GM12801 (cell line): ENCODE data around the gene NME5.

Experiments
- TF ChIP-seq, protein P1 (sequence below): IDR thresholded peaks from one replicate; pipeline ENCODE4 v1.5.1; 2011; ENCODE audit warnings: control low read depth; ENCODE audit not compliant: insufficient read length; ENCODE audit errors: extremely low read depth

The NME5 gene

GRCh38 chr5:138178516-138179276, 39.5 kb upstream of the NME5 start, which contains the start of the genes BRD8 and KIF20A:
TSS of gene BRD8 (minus strand) at chr5:138178630. CDS start at chr5:138178614, 16 bp downstream.
TSS of gene KIF20A (plus strand) at chr5:138179112. CDS start at chr5:138179681, 569 bp downstream.
- TF ChIP-seq, protein P1, sequence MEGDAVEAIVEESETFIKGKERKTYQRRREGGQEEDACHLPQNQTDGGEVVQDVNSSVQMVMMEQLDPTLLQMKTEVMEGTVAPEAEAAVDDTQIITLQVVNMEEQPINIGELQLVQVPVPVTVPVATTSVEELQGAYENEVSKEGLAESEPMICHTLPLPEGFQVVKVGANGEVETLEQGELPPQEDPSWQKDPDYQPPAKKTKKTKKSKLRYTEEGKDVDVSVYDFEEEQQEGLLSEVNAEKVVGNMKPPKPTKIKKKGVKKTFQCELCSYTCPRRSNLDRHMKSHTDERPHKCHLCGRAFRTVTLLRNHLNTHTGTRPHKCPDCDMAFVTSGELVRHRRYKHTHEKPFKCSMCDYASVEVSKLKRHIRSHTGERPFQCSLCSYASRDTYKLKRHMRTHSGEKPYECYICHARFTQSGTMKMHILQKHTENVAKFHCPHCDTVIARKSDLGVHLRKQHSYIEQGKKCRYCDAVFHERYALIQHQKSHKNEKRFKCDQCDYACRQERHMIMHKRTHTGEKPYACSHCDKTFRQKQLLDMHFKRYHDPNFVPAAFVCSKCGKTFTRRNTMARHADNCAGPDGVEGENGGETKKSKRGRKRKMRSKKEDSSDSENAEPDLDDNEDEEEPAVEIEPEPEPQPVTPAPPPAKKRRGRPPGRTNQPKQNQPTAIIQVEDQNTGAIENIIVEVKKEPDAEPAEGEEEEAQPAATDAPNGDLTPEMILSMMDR = no peak

DNA sequence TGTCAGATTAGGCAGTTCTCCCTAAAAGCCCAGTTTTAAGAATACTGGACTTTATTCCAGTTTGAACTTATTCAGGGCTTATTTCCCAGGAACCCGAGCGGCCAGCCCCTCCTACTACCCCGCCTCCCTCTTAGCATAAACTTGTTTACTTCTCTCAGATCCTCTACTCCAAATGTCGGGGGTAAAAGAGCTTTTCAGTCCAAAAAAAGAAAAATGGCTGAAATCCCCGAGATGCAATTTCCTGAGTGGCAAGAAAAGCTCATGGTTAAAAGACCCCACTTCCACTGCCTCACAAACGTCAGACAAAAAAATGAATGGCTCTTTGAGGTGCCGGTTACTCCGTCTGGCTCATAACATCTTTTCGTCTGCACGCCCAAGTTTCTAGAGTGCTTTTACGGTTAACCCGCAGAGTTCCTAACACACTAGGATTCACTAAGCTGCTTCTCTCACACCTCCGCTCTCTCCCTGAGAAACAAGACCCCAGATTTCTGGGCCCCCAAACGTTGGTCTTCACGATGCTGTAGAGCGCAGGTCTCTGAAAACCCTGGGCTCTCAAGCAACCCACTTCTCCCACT, 38.8 kb upstream of the NME5 start:
- TF ChIP-seq, protein P1 = no peak

- TF ChIP-seq, protein P1 = no peak
Observed at GRCh38 chr5:138170299-138170698, 31.1 kb upstream of the NME5 start.

- TF ChIP-seq, protein P1 = no peak
Observed at GRCh38 chr5:138169124-138169523, 29.9 kb upstream of the NME5 start.

DNA sequence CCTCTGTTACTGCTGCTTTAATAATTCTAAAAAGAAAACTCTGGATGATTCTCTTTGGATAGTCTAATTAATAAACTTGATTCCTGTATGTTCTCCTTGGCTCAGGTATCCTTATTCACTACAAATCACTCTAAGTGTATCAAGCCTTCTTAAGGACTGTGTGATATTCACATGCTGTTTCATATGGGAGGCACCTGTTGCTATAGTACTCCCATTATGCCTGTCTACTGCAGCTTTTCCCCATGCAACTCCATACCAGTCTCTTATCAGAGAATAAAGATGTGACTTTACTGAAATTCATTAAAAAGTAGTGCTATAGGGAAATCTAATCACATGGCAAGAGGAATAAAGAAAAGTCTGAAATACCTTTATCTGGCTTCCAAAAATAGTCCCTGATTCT, 24.5 kb upstream of the NME5 start:
- TF ChIP-seq, protein P1 = no peak

DNA sequence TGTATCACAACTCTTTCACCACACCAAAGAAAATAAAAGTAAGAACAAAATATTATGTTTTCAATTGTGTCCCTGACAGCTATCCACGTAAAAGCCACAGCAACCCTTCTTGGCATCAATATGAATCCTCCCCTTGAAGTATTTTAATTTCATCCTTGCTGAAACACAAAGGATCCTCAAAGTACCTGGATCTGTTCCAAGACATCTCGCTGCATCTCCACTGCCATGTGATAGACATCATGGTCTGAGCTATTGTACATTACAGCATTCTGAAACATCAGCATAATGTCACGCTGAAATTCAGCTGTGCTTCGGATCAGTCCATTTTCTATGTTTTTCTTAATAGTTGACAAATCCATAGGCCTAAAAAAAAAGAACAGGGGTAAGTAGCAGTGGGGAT, 21.5 kb upstream of the NME5 start:
- TF ChIP-seq, protein P1 = no peak

DNA sequence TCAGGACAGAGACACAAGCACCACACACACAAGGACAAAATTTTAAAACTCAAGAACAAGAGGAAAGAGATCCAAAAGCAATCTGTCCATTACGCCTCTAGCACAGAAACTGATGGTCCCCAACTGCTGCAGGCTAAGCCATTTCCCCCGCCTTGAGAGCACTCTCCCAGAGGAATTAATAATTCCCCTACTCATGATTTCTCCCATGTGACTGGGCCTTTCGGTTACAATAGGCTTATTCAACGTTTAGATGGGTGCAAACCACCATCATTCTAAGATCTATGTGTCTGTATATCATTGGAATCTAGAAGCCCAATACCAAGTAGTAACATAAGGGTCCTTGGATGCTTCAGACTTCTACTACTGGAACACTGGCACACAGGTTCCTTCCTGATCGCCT, 20.4 kb upstream of the NME5 start:
- TF ChIP-seq, protein P1 = no peak
